ENCODE data around the gene SREK1IP1.

- no peak for TF ChIP-seq POLR2A (IDR thresholded peaks at IDR 0.05)
- no peak for TF ChIP-seq CTCF (IDR thresholded peaks at IDR 0.05)
Observed at GRCh38 chr5:64766941-64767340, 1.6 kb downstream of the SREK1IP1 start.
